ENCODE measurements around the gene CNTN4.

- TF ChIP-seq CTCF (IDR thresholded peaks at IDR 0.05; ENCODE audit: low read length) (no peak), EZH2 (optimal IDR thresholded peaks at IDR 0.05; ENCODE audit: low read depth, low read length) (no peak)
Observed at GRCh38 chr3:2921452-2921851, 822.8 kb downstream of the CNTN4 start.
